HG02938 (cell line): ENCODE data around the gene TXNIP.
A peak's percentile ranks its signal among the peaks of the same experiment; 100 is the strongest.
"Not testable (repeated sequence)": the region's sequence is repeated elsewhere in the genome, so short reads cannot be mapped to it uniquely, and the experiment has no call there.

Source experiments
- ATAC-seq: cut with Tn5 transposase; IDR thresholded peaks from one replicate; pipeline ENCODE4 v1.9.1; 2021; ENCODE audit warnings: mild to moderate bottlenecking, moderate library complexity; ENCODE audit not compliant: unreplicated experiment

Gene TXNIP

GRCh38 chr1:145996433-145997015 lies at the start of gene TXNIP:
Gene TXNIP, minus strand, starts transcription at chr1:145996579. Its CDS starts 313 bp downstream, at chr1:145996266.
- peak; percentile 76 for ATAC-seq

GRCh38 chr1:146039844-146040194 lies 43.4 kb upstream of the TXNIP start:
- no peak for ATAC-seq

GRCh38 chr1:146036965-146037646 lies 40.7 kb upstream of the TXNIP start:
- peak; percentile 30 for ATAC-seq

GRCh38 chr1:146036241-146036964 lies 40.0 kb upstream of the TXNIP start:
- ATAC-seq = no peak

- ATAC-seq = no peak
Measured at GRCh38 chr1:146035048-146035423, 38.7 kb upstream of the TXNIP start.

- no peak for ATAC-seq
Measured at GRCh38 chr1:146032631-146033219, 36.3 kb upstream of the TXNIP start.

- ATAC-seq = no peak
Measured at GRCh38 chr1:146031476-146031875, 35.1 kb upstream of the TXNIP start.

- no peak for ATAC-seq
Measured at GRCh38 chr1:146029117-146029516, 32.7 kb upstream of the TXNIP start.

GRCh38 chr1:146026650-146027049 lies 30.3 kb upstream of the TXNIP start:
- not testable (repeated sequence) for ATAC-seq

GRCh38 chr1:146025787-146026495 lies 29.6 kb upstream of the TXNIP start:
- ATAC-seq = not testable (repeated sequence)

- ATAC-seq = no peak
Measured at GRCh38 chr1:146022403-146023127, 26.2 kb upstream of the TXNIP start.

- ATAC-seq = no peak
Measured at GRCh38 chr1:146021622-146022402, 25.4 kb upstream of the TXNIP start, which contains the start of gene HJV. Gene HJV, minus strand, starts transcription at chr1:146021735. Its CDS starts 1,504 bp downstream, at chr1:146020231.

GRCh38 chr1:146021050-146021445 lies 24.7 kb upstream of the TXNIP start:
- ATAC-seq = no peak

- no peak for ATAC-seq
Measured at GRCh38 chr1:146020058-146021049, 24.0 kb upstream of the TXNIP start.

GRCh38 chr1:146019231-146020057 lies 23.1 kb upstream of the TXNIP start:
- no peak for ATAC-seq

- no peak for ATAC-seq
Measured at GRCh38 chr1:146016891-146017290, 20.5 kb upstream of the TXNIP start.

GRCh38 chr1:146013559-146013922 lies 17.2 kb upstream of the TXNIP start:
- ATAC-seq = no peak
